GM23338 (cell line): Measurements from ENCODE around the gene TSR3.

ENCODE experiments used
- CREB1 ChIP-seq: fragments of 250-450 bp; sonication (Bioruptor Pico); IDR thresholded peaks from 2 replicates; pipeline ENCODE4 v1.5.0; 2020; ENCODE audit warnings: low read depth, mild to moderate bottlenecking, moderate library complexity
- EZH2 ChIP-seq: fragments of 200-600 bp; sonication (generic); IDR thresholded peaks from one replicate; pipeline ENCODE4 v1.8.0; 2017; ENCODE audit warnings: antibody characterized with exemption, mild to moderate bottlenecking, low read depth; ENCODE audit not compliant: unreplicated experiment
- EZH2phosphoT487 ChIP-seq: fragments of 200-600 bp; sonication (generic); IDR thresholded peaks from one replicate; pipeline ENCODE4 v1.8.1; 2018; ENCODE audit warnings: antibody characterized with exemption; ENCODE audit not compliant: unreplicated experiment
- POLR2AphosphoS5 ChIP-seq: IDR thresholded peaks from 2 replicates; pipeline ENCODE4 v1.6.1; 2016; ENCODE audit warnings: antibody characterized with exemption, low read depth
- ZNF331 ChIP-seq: fragments of 250-450 bp; sonication (Bioruptor Pico); IDR thresholded peaks from 2 replicates; pipeline ENCODE4 v1.5.0; 2020; ENCODE audit warnings: low read depth, mild to moderate bottlenecking, moderate library complexity
- TF ChIP-seq, protein P1 (sequence below), 2 experiments: fragments of 200-600 bp in 1 of 2; sonication (generic) in 1 of 2; conservative IDR thresholded peaks; 2 replicates each; pipeline versions ENCODE4 v1.5.1 to v1.6.1; 2016 to 2017; ENCODE audit warnings: antibody characterized with exemption in 2 of 2, low read depth in 2 of 2, mild to moderate bottlenecking in 2 of 2, moderate library complexity in 1 of 2
- TF ChIP-seq, protein P2 (sequence below): IDR thresholded peaks from one replicate; pipeline ENCODE4 v1.6.1; 2018; ENCODE audit warnings: antibody characterized with exemption; ENCODE audit not compliant: unreplicated experiment

DNA sequence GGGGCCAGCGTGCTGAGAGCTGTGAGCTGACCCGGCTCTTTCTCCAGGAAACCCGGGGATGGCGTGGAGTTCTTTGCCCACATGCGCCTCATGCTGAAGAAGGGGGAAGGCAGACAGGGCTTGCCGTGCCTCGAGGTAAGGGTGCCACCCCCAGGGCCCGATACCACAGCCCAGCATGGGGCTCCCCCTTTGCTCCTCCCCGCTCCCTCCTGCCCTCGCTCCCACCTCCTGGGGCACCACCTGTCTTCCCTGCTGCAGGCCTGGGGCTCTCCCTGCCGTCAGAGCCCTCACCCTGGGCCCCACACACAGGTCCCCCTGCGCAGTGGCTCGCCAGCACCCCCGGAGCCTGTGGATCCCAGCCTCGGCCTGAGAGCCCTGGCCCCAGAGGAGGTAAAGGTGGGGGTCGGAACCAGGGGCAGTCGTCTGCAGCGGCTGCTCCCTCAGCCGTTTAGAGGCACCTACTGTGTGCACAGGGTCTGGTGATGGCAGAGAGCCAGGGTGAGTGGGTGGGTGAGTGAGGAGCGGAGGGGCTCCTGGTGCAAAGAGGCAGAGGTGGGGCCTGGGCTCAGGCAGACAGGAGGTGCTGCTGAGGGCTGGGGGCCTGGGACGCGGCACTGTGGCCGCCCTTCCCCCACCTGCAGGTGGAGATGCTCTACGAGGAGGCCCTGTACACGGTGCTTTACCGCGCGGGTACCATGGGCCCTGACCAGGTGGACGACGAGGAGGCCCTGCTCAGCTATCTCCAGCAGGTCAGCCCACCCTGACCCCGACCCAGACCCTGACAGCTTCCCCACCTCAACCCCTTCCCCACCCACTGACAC is 12.6 kb downstream of the TSR3 start:
- TF ChIP-seq, protein P1, sequence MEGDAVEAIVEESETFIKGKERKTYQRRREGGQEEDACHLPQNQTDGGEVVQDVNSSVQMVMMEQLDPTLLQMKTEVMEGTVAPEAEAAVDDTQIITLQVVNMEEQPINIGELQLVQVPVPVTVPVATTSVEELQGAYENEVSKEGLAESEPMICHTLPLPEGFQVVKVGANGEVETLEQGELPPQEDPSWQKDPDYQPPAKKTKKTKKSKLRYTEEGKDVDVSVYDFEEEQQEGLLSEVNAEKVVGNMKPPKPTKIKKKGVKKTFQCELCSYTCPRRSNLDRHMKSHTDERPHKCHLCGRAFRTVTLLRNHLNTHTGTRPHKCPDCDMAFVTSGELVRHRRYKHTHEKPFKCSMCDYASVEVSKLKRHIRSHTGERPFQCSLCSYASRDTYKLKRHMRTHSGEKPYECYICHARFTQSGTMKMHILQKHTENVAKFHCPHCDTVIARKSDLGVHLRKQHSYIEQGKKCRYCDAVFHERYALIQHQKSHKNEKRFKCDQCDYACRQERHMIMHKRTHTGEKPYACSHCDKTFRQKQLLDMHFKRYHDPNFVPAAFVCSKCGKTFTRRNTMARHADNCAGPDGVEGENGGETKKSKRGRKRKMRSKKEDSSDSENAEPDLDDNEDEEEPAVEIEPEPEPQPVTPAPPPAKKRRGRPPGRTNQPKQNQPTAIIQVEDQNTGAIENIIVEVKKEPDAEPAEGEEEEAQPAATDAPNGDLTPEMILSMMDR (conservative IDR thresholded peaks at IDR 0.05; ENCODE audit: low read depth in 2 of 2), result no peak
- no peak for TF ChIP-seq POLR2AphosphoS5
- no peak for TF ChIP-seq EZH2phosphoT487
- TF ChIP-seq ZNF331 (CRISPR knock-in tag), result no peak
- TF ChIP-seq EZH2, result no peak
- TF ChIP-seq, protein P2, sequence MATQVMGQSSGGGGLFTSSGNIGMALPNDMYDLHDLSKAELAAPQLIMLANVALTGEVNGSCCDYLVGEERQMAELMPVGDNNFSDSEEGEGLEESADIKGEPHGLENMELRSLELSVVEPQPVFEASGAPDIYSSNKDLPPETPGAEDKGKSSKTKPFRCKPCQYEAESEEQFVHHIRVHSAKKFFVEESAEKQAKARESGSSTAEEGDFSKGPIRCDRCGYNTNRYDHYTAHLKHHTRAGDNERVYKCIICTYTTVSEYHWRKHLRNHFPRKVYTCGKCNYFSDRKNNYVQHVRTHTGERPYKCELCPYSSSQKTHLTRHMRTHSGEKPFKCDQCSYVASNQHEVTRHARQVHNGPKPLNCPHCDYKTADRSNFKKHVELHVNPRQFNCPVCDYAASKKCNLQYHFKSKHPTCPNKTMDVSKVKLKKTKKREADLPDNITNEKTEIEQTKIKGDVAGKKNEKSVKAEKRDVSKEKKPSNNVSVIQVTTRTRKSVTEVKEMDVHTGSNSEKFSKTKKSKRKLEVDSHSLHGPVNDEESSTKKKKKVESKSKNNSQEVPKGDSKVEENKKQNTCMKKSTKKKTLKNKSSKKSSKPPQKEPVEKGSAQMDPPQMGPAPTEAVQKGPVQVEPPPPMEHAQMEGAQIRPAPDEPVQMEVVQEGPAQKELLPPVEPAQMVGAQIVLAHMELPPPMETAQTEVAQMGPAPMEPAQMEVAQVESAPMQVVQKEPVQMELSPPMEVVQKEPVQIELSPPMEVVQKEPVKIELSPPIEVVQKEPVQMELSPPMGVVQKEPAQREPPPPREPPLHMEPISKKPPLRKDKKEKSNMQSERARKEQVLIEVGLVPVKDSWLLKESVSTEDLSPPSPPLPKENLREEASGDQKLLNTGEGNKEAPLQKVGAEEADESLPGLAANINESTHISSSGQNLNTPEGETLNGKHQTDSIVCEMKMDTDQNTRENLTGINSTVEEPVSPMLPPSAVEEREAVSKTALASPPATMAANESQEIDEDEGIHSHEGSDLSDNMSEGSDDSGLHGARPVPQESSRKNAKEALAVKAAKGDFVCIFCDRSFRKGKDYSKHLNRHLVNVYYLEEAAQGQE, result no peak
- TF ChIP-seq CREB1 (CRISPR knock-in tag), result no peak
